Measurements from ENCODE around the gene ACSS2. TPM values are rescaled to one million over a fixed set of nuclear protein-coding genes. Genes with fewer than 3 reads are reported as not detected.

ACSS2 gene
- total RNA-seq, 1 donor from 2014 or later = 18.7 TPM

- Mint-ChIP-seq H3K4me1 (ENCODE audit: low read depth, unreplicated experiment) (peaks cover 5% of the 10 kb centered on the region), H3K36me3 (ENCODE audit: low read depth, unreplicated experiment) (peaks cover 6% of the 10 kb centered on the region), H3K27me3 (ENCODE audit: low read depth, unreplicated experiment) (peaks cover 3% of the 10 kb centered on the region), H3K4me3 (ENCODE audit: unreplicated experiment) (no peak overlapping the region), H3K27ac (ENCODE audit: unreplicated experiment) (no peak overlapping the region), H3K9me3 (ENCODE audit: unreplicated experiment) (peaks cover 2% of the 10 kb centered on the region)
- H3K4me1 ChIP-seq (ENCODE audit: insufficient read depth, low read length) = no peaks in the 10 kb centered on the region
- H3K79me2 ChIP-seq (ENCODE audit: insufficient read depth, low read length) = no peaks in the 10 kb centered on the region
- H3K4me3 ChIP-seq (ENCODE audit: insufficient read depth, low read depth, low read length) = no peak overlapping the region
- H3K27me3 ChIP-seq (ENCODE audit: insufficient read depth, low read length) = no peaks in the 10 kb centered on the region
- H3K4me2 ChIP-seq (ENCODE audit: low read length) = no peak overlapping the region
- no peaks in the 10 kb centered on the region for H3K9me3 ChIP-seq (ENCODE audit: insufficient read depth, low read depth, low read length)
- no peak overlapping the region for H3K9ac ChIP-seq (ENCODE audit: low read length)
- H3K36me3 ChIP-seq (ENCODE audit: insufficient read depth, low read length) = no peaks in the 10 kb centered on the region
- H4K20me1 ChIP-seq (ENCODE audit: insufficient read depth, low read length) = no peaks in the 10 kb centered on the region
- TF ChIP-seq CTCF (IDR thresholded peaks at IDR 0.05; ENCODE audit: insufficient read depth, low read depth, low read length) (no peak), EZH2 (IDR thresholded peaks at IDR 0.05; ENCODE audit: insufficient read depth, low read length) (no peak)
- no peak for DNase-seq (ENCODE audit: low read depth)
- no peak for FAIRE-seq
- H2AFZ ChIP-seq (ENCODE audit: low read depth, low read length) = no peak overlapping the region
- no peak overlapping the region for H3K27ac ChIP-seq (ENCODE audit: low read depth, low read length)
Measured at GRCh38 chr20:34843421-34843820, 33.0 kb upstream of the ACSS2 start.

DNA sequence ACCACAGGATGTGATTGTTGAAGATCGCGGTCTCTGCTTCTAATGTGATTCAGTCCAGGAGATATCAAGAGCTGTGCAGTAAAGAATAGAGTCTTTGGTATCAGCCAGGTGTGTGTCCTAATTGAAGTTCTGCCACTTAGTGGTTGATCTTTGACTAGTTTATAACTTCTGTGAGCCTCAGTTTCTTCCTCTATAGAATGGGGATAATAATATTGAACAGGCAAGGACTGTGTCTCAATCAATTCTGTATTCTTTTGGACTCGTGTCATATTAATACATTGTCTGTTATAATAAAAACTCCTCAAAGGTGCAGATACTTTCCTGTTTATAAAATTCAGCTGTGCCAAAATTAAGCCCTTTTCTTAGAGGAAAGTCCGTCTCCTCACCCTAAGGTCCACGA lies 27.8 kb upstream of the ACSS2 start:
- Histone ChIP-seq H3K27me3 (ENCODE audit: insufficient read depth, low read length) (no peaks in the 10 kb centered on the region), H3K4me3 (ENCODE audit: insufficient read depth, low read depth, low read length) (no peak overlapping the region), H2AFZ (ENCODE audit: low read depth, low read length) (no peak overlapping the region), H3K79me2 (ENCODE audit: insufficient read depth, low read length) (no peaks in the 10 kb centered on the region), H3K9ac (ENCODE audit: low read length) (no peak overlapping the region), H3K27ac (ENCODE audit: low read depth, low read length) (no peak overlapping the region), H4K20me1 (ENCODE audit: insufficient read depth, low read length) (no peaks in the 10 kb centered on the region), H3K4me1 (ENCODE audit: insufficient read depth, low read length) (no peaks in the 10 kb centered on the region), H3K36me3 (ENCODE audit: insufficient read depth, low read length) (peaks cover 9% of the 10 kb centered on the region), H3K4me2 (ENCODE audit: low read length) (no peak overlapping the region), H3K9me3 (ENCODE audit: insufficient read depth, low read depth, low read length) (no peaks in the 10 kb centered on the region)
- no peak for DNase-seq (ENCODE audit: low read depth)
- Mint-ChIP-seq H3K27me3 (ENCODE audit: low read depth, unreplicated experiment) (no peaks in the 10 kb centered on the region), H3K9me3 (ENCODE audit: unreplicated experiment) (peaks cover 2% of the 10 kb centered on the region), H3K36me3 (ENCODE audit: low read depth, unreplicated experiment) (peaks cover 12% of the 10 kb centered on the region), H3K4me3 (ENCODE audit: unreplicated experiment) (no peak overlapping the region), H3K4me1 (ENCODE audit: low read depth, unreplicated experiment) (peaks cover 1% of the 10 kb centered on the region), H3K27ac (ENCODE audit: unreplicated experiment) (peak overlapping the region; percentile 29)
- no peak for TF ChIP-seq EZH2 (IDR thresholded peaks at IDR 0.05; ENCODE audit: insufficient read depth, low read length)
- TF ChIP-seq CTCF (IDR thresholded peaks at IDR 0.05; ENCODE audit: insufficient read depth, low read depth, low read length) = no peak
- FAIRE-seq = no peak

DNA sequence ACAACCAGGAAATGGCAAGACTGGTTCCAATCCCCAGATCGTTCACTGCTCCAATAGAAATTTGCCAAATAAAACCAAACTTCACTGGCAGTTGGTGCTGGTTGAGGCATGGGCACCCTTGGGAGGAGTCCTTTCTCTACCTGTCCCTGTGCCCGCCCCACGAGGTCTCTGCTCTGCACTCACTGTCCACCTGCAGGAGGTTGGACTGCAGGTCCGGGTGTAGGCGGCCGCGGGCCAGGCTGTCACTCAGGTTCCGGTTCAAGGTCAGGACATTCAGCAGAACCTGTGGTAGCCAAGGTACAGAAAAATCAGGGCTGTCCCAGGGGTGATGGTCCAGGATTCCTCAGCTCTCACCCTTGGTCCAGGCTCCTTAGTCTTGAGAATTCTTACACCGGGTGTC lies 26.6 kb upstream of the ACSS2 start:
- no peaks in the 10 kb centered on the region for H3K27me3 Mint-ChIP-seq (ENCODE audit: low read depth, unreplicated experiment)
- no peak overlapping the region for H3K4me3 Mint-ChIP-seq (ENCODE audit: unreplicated experiment)
- DNase-seq (ENCODE audit: low read depth) (no peak), FAIRE-seq (no peak)
- no peak overlapping the region for H2AFZ ChIP-seq (ENCODE audit: low read depth, low read length)
- no peaks in the 10 kb centered on the region for H3K4me1 Mint-ChIP-seq (ENCODE audit: low read depth, unreplicated experiment)
- no peak overlapping the region for H3K4me2 ChIP-seq (ENCODE audit: low read length)
- H3K9me3 ChIP-seq (ENCODE audit: insufficient read depth, low read depth, low read length) = no peaks in the 10 kb centered on the region
- H3K4me3 ChIP-seq (ENCODE audit: insufficient read depth, low read depth, low read length) = no peak overlapping the region
- peaks cover 2% of the 10 kb centered on the region for H3K9me3 Mint-ChIP-seq (ENCODE audit: unreplicated experiment)
- H3K79me2 ChIP-seq (ENCODE audit: insufficient read depth, low read length) = no peaks in the 10 kb centered on the region
- no peaks in the 10 kb centered on the region for H3K27me3 ChIP-seq (ENCODE audit: insufficient read depth, low read length)
- H4K20me1 ChIP-seq (ENCODE audit: insufficient read depth, low read length) = no peaks in the 10 kb centered on the region
- H3K36me3 ChIP-seq (ENCODE audit: insufficient read depth, low read length) = peaks cover 9% of the 10 kb centered on the region
- no peak overlapping the region for H3K27ac ChIP-seq (ENCODE audit: low read depth, low read length)
- H3K36me3 Mint-ChIP-seq (ENCODE audit: low read depth, unreplicated experiment) = peaks cover 12% of the 10 kb centered on the region
- TF ChIP-seq CTCF (IDR thresholded peaks at IDR 0.05; ENCODE audit: insufficient read depth, low read depth, low read length) (no peak), EZH2 (IDR thresholded peaks at IDR 0.05; ENCODE audit: insufficient read depth, low read length) (no peak)
- H3K9ac ChIP-seq (ENCODE audit: low read length) = no peak overlapping the region
- no peak overlapping the region for H3K27ac Mint-ChIP-seq (ENCODE audit: unreplicated experiment)
- no peaks in the 10 kb centered on the region for H3K4me1 ChIP-seq (ENCODE audit: insufficient read depth, low read length)
